Fibroblast of the aortic adventitia (primary cell): ENCODE results near the gene SRCAP. TPM values are rescaled to one million over a fixed set of nuclear protein-coding genes. Genes with fewer than 3 reads are reported as not detected.

Source experiments
- DNase-seq: peaks from one replicate; pipeline ENCODE4 v3.0.0-alpha.2; 2010; ENCODE audit warnings: low read depth
- H3K4me3 ChIP-seq: 2 replicates; pipeline ENCODE4 v1.5.1; 2011; ENCODE audit warnings: low read depth, mild to moderate bottlenecking, control low read depth, low read length, moderate library complexity
- CTCF ChIP-seq: IDR thresholded peaks from 2 replicates; pipeline ENCODE4 v1.5.1; 2011; ENCODE audit warnings: mild to moderate bottlenecking, low read length, control low read depth, inconsistent platforms; ENCODE audit not compliant: insufficient read depth
- total RNA-seq: library from RNA; depleted of rRNA; stranded (reverse); fragments of >200 nt; gene quantifications from 2 replicates; pipeline ENCODE4 v1.2.3, GENCODE V29; 2012; ENCODE audit warnings: low replicate concordance

The SRCAP gene
- total RNA-seq, 1 donor = 21.9 TPM

DNA sequence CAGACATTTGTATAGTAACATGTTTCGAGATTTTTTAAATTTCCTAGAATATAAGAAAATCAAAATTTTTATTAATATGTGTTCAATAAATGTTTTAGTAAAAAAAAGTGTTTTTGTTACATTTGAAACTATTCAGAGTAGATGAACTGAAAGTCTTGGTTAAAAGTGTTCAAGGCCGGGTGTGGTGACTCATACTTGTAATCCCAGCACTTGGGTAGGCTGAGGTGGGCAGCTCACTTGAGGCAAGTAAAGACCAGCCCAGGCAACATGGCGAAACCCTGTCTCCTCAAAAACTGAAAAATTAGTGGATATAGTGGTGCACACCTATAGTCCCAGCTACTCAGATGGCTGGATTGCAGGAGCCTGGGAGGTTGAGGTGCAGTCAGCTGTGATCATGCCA lies 32.4 kb downstream of the SRCAP start:
- DNase-seq = no peak
- no peak overlapping the region for H3K4me3 ChIP-seq
- TF ChIP-seq CTCF = no peak

DNA sequence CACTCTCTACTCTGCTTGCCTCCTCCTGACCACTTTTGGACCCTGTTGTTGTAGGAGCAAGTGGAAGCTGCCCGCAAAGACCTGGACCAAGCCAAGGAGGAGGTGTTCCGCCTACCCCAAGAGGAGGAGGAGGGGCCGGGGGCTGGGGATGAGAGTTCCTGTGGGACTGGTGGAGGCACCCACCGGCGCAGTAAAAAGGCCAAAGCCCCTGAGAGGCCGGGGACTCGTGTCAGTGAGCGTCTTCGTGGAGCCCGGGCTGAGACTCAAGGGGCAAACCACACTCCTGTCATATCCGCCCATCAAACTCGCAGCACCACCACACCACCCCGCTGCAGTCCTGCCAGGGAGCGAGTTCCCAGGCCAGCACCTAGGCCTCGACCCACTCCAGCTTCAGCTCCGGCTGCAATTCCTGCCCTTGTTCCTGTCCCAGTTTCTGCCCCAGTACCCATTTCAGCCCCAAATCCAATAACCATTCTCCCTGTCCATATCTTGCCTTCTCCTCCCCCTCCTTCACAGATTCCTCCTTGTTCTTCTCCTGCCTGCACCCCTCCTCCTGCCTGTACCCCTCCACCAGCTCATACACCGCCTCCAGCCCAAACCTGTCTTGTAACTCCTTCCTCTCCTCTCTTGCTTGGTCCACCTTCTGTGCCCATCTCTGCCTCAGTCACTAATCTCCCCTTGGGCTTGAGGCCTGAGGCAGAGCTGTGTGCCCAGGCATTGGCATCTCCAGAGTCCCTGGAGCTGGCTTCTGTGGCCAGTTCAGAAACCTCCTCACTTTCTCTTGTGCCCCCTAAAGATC lies 38.2 kb downstream of the SRCAP start:
- no peak overlapping the region for H3K4me3 ChIP-seq
- no peak for DNase-seq
- TF ChIP-seq CTCF = no peak

DNA sequence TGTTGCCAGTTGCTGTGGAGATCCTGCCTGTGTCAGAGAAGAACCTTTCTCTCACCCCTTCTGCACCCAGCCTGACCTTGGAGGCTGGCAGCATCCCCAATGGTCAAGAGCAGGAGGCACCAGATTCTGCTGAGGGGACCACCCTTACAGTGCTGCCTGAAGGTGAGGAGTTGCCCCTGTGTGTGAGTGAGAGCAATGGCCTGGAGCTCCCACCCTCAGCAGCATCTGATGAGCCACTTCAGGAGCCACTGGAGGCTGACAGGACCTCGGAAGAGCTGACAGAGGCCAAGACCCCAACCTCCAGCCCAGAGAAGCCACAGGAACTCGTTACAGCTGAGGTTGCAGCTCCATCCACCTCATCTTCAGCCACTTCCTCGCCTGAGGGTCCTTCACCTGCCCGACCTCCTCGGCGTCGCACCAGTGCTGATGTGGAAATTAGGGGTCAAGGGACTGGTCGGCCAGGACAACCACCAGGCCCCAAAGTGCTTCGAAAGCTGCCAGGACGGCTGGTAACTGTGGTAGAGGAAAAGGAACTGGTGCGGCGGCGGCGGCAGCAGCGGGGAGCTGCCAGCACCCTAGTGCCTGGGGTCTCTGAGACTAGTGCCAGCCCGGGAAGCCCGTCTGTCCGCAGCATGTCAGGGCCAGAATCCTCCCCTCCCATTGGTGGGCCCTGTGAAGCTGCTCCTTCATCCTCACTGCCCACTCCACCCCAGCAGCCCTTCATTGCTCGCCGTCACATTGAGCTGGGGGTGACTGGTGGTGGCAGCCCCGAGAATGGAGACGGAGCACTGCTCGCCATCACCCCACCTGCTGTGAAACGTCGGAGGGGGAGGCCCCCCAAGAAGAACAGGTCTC lies 39.0 kb downstream of the SRCAP start:
- no peak for DNase-seq
- H3K4me3 ChIP-seq = no peak overlapping the region
- no peak for TF ChIP-seq CTCF

- no peak for TF ChIP-seq CTCF
- no peak overlapping the region for H3K4me3 ChIP-seq
- no peak for DNase-seq
Observed at GRCh38 chr16:30738984-30739951, 40.3 kb downstream of the SRCAP start.

- DNase-seq = peak; percentile 93
Observed at GRCh38 chr16:30740364-30741251, 41.6 kb downstream of the SRCAP start.

More at GRCh38 chr16:30740364-30741251, 41.6 kb downstream of the SRCAP start:
- H3K4me3 ChIP-seq = peak overlapping the region; percentile 3
- no peak for TF ChIP-seq CTCF
